ENCODE results near the gene COL6A2. TPM values are rescaled to one million over a fixed set of nuclear protein-coding genes. Genes with fewer than 3 reads are reported as not detected.

Gene COL6A2
- total and polyA plus RNA-seq, 2 experiments from 2014 or later: 28.4 to 89.2 TPM

DNA sequence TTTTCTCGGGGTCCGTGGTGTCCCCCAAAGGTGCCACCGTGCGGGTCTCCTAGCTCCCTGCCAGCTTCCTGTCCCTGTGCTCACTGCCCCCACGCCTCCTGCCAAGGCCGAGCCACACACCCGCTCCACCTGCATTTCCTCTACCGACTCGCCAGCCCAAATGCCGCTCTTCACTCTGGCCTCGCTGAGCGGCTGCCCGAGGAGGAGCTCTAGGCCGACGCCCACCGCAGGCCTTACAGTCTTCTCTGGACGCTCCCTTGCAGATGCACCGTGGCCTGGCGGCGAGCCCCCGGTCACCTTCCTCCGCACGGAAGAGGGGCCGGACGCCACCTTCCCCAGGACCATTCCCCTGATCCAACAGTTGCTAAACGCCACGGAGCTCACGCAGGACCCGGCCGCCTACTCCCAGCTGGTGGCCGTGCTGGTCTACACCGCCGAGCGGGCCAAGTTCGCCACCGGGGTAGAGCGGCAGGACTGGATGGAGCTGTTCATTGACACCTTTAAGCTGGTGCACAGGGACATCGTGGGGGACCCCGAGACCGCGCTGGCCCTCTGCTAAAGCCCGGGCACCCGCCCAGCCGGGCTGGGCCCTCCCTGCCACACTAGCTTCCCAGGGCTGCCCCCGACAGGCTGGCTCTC, 31.1 kb downstream of the COL6A2 start:
- no peak overlapping the region for H3K27ac ChIP-seq (ENCODE audit: low read depth)
- H3K9me3 Mint-ChIP-seq: no peaks in the 10 kb centered on the region
- H3K4me3 ChIP-seq: no peak overlapping the region
- no peaks in the 10 kb centered on the region for H3K36me3 Mint-ChIP-seq (ENCODE audit: low read depth)
- no peaks in the 10 kb centered on the region for H3F3A ChIP-seq (replicated peaks; ENCODE audit: low read depth)
- DNase-seq (ENCODE audit: low spot score): no peak
- no peaks in the 10 kb centered on the region for H4K20me1 ChIP-seq (replicated peaks; ENCODE audit: insufficient read depth)
- peaks cover 4% of the 10 kb centered on the region; the same call in 2 of the 3 replicates for H3K4me1 Mint-ChIP-seq
- H3K4me3 Mint-ChIP-seq: no peak overlapping the region
- no peaks in the 10 kb centered on the region for H3K79me2 ChIP-seq (replicated peaks; ENCODE audit: insufficient read depth)
- peaks cover 9% of the 10 kb centered on the region for H3K27me3 Mint-ChIP-seq (ENCODE audit: insufficient read depth, low read depth, poor library complexity)
- no peaks in the 10 kb centered on the region for H3K27me3 ChIP-seq (ENCODE audit: insufficient read depth)
- no peak overlapping the region for H2AFZ ChIP-seq
- H3K9me2 ChIP-seq (ENCODE audit: insufficient read depth): no peaks in the 10 kb centered on the region
- no peak overlapping the region for H3K4me2 ChIP-seq
- H3K4me1 ChIP-seq (ENCODE audit: insufficient read depth): no peaks in the 10 kb centered on the region
- H3K36me3 ChIP-seq (ENCODE audit: insufficient read depth): no peaks in the 10 kb centered on the region
- peak; percentile 24 for ATAC-seq
- TF ChIP-seq ZNF114 (CRISPR knock-in tag; IDR thresholded peaks at IDR 0.05) (no peak), EZH2 (IDR thresholded peaks at IDR 0.05; ENCODE audit: low read depth, unreplicated experiment) (no peak)
- TF ChIP-seq, protein P1, sequence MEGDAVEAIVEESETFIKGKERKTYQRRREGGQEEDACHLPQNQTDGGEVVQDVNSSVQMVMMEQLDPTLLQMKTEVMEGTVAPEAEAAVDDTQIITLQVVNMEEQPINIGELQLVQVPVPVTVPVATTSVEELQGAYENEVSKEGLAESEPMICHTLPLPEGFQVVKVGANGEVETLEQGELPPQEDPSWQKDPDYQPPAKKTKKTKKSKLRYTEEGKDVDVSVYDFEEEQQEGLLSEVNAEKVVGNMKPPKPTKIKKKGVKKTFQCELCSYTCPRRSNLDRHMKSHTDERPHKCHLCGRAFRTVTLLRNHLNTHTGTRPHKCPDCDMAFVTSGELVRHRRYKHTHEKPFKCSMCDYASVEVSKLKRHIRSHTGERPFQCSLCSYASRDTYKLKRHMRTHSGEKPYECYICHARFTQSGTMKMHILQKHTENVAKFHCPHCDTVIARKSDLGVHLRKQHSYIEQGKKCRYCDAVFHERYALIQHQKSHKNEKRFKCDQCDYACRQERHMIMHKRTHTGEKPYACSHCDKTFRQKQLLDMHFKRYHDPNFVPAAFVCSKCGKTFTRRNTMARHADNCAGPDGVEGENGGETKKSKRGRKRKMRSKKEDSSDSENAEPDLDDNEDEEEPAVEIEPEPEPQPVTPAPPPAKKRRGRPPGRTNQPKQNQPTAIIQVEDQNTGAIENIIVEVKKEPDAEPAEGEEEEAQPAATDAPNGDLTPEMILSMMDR (conservative IDR thresholded peaks at IDR 0.05; ENCODE audit: low read depth in 2 of 2): no peak
- H3K27ac Mint-ChIP-seq: peak overlapping the region; percentile 26; the same call in 1 of the 2 replicates

DNA sequence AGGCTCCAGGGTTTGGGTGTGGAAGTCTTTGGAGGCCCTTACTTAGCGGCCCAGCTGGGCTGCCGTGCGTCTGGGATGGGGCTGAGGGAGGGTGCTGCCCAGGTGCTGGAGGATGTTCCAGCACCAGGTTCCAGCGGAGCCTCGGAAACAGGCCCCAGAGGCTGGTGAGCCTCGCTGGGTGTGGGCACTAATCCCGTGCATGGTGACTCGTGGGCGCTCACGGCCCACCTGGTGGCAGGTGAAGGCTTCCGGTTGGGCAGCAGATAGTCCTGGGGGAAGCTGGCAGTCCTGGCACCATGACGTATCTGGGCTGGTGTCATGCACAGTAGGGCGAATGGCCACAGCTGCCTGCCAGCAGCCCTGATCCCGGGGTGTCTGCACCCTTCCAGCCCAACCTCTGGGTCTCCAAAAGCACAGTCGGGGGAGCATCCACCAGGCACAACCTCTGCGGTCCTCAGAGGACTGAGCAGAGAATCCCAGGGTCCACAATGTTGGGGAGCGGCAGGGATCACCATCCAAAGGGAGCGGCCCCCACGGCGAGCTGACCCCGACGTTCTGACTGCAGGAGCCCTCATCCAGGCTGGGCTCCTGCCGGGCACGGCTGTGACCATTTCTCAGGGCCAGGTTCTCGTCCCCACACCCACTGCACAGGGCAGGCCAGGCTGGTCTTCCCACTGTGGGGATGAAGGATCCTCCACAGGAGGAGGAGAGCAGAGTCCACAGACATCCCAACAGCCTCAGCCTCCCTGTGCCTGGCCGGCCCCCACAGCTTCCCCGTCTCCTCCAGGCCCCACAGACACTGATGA, 32.1 kb downstream of the COL6A2 start:
- H3K4me3 Mint-ChIP-seq: no peak overlapping the region
- peaks cover 8% of the 10 kb centered on the region for H3K27me3 Mint-ChIP-seq (ENCODE audit: insufficient read depth, low read depth, poor library complexity)
- Histone ChIP-seq H3K4me2 (no peak overlapping the region), H3K4me1 (ENCODE audit: insufficient read depth) (no peaks in the 10 kb centered on the region), H3K27me3 (ENCODE audit: insufficient read depth) (no peaks in the 10 kb centered on the region), H3K4me3 (no peak overlapping the region), H3K9me2 (ENCODE audit: insufficient read depth) (no peaks in the 10 kb centered on the region), H3K79me2 (replicated peaks; ENCODE audit: insufficient read depth) (no peaks in the 10 kb centered on the region), H3K27ac (ENCODE audit: low read depth) (no peak overlapping the region), H4K20me1 (replicated peaks; ENCODE audit: insufficient read depth) (no peaks in the 10 kb centered on the region), H3K36me3 (ENCODE audit: insufficient read depth) (no peaks in the 10 kb centered on the region), H2AFZ (no peak overlapping the region), H3F3A (replicated peaks; ENCODE audit: low read depth) (no peaks in the 10 kb centered on the region)
- no peak overlapping the region for H3K27ac Mint-ChIP-seq
- H3K4me1 Mint-ChIP-seq: peaks cover 4% of the 10 kb centered on the region; the same call in 2 of the 3 replicates
- no peaks in the 10 kb centered on the region for H3K9me3 Mint-ChIP-seq
- ATAC-seq: no peak
- H3K36me3 Mint-ChIP-seq (ENCODE audit: low read depth): no peaks in the 10 kb centered on the region; the same call in 2 of the 3 replicates
- DNase-seq (ENCODE audit: low spot score): no peak
- TF ChIP-seq EZH2 (IDR thresholded peaks at IDR 0.05; ENCODE audit: low read depth, unreplicated experiment) (no peak), EZH2phosphoT487 (IDR thresholded peaks at IDR 0.05; ENCODE audit: unreplicated experiment) (no peak), POLR2AphosphoS5 (IDR thresholded peaks at IDR 0.05; ENCODE audit: low read depth) (no peak), NANOG (IDR thresholded peaks at IDR 0.05; ENCODE audit: borderline replicate concordance) (no peak)
- TF ChIP-seq, protein P2, sequence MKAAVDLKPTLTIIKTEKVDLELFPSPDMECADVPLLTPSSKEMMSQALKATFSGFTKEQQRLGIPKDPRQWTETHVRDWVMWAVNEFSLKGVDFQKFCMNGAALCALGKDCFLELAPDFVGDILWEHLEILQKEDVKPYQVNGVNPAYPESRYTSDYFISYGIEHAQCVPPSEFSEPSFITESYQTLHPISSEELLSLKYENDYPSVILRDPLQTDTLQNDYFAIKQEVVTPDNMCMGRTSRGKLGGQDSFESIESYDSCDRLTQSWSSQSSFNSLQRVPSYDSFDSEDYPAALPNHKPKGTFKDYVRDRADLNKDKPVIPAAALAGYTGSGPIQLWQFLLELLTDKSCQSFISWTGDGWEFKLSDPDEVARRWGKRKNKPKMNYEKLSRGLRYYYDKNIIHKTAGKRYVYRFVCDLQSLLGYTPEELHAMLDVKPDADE (IDR thresholded peaks at IDR 0.05): no peak
- TF ChIP-seq, protein P3, sequence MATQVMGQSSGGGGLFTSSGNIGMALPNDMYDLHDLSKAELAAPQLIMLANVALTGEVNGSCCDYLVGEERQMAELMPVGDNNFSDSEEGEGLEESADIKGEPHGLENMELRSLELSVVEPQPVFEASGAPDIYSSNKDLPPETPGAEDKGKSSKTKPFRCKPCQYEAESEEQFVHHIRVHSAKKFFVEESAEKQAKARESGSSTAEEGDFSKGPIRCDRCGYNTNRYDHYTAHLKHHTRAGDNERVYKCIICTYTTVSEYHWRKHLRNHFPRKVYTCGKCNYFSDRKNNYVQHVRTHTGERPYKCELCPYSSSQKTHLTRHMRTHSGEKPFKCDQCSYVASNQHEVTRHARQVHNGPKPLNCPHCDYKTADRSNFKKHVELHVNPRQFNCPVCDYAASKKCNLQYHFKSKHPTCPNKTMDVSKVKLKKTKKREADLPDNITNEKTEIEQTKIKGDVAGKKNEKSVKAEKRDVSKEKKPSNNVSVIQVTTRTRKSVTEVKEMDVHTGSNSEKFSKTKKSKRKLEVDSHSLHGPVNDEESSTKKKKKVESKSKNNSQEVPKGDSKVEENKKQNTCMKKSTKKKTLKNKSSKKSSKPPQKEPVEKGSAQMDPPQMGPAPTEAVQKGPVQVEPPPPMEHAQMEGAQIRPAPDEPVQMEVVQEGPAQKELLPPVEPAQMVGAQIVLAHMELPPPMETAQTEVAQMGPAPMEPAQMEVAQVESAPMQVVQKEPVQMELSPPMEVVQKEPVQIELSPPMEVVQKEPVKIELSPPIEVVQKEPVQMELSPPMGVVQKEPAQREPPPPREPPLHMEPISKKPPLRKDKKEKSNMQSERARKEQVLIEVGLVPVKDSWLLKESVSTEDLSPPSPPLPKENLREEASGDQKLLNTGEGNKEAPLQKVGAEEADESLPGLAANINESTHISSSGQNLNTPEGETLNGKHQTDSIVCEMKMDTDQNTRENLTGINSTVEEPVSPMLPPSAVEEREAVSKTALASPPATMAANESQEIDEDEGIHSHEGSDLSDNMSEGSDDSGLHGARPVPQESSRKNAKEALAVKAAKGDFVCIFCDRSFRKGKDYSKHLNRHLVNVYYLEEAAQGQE (IDR thresholded peaks at IDR 0.05; ENCODE audit: unreplicated experiment): no peak

Data from GM23338 (cell line).